Common myeloid progenitor, CD34-positive (primary cell): ENCODE results near the gene IL1RL1.

Experiments
- CTCF ChIA-PET: fragments of 350-600 bp; sonication (Branson Sonifier 250); formaldehyde crosslinking; loops from one replicate; lab custom pipeline; 2021; ENCODE audit warnings: antibody characterized with exemption; lab: Charles Lee
- POLR2A ChIA-PET: fragments of 350-600 bp; sonication (Branson Sonifier 250); formaldehyde crosslinking; loops from one replicate; lab custom pipeline; 2021; ENCODE audit warnings: antibody characterized with exemption; lab: Charles Lee
- DNase-seq, 3 donors: peaks; one replicate each; pipeline versions ENCODE4 v3.0.0 to v3.0.0-alpha.2; 2013
- H3K27ac ChIP-seq, 2 experiments: 1 replicate in 1 of 2; 2 replicates in 1 of 2; pipeline ENCODE4 v1.7.0; 2013; ENCODE audit warnings: inconsistent platforms in 2 of 2, low read length in 2 of 2, mild to moderate bottlenecking in 2 of 2, low read depth in 1 of 2, moderate library complexity in 1 of 2; ENCODE audit not compliant: severe bottlenecking in 2 of 2, insufficient read depth in 1 of 2, poor library complexity in 1 of 2
- H3K27me3 ChIP-seq, 5 experiments: replicated peaks in 2 of 5; 1 replicate in 3 of 5; 2 replicates in 2 of 5; pipeline versions ENCODE4 v1.6.1 to v1.7.0; 2013; ENCODE audit warnings: low read length in 4 of 5, mild to moderate bottlenecking in 2 of 5, moderate library complexity in 2 of 5, inconsistent platforms in 1 of 5; ENCODE audit not compliant: insufficient read depth in 5 of 5, control insufficient read depth in 4 of 5
- H3K36me3 ChIP-seq, 4 experiments: 1 replicate in 2 of 4; 2 replicates in 2 of 4; pipeline versions ENCODE4 v1.6.1 to v1.7.0; 2013; ENCODE audit warnings: low read length in 3 of 4, control low read depth in 1 of 4, mild to moderate bottlenecking in 1 of 4; ENCODE audit not compliant: control insufficient read depth in 4 of 4, insufficient read depth in 4 of 4
- H3K4me1 ChIP-seq, 4 experiments: 1 replicate in 3 of 4; 2 replicates in 1 of 4; pipeline versions ENCODE4 v1.6.1 to v1.7.1; 2013; ENCODE audit warnings: low read length in 3 of 4, mild to moderate bottlenecking in 3 of 4, control low read depth in 1 of 4, inconsistent platforms in 1 of 4, moderate library complexity in 1 of 4; ENCODE audit not compliant: control insufficient read depth in 4 of 4, insufficient read depth in 4 of 4; ENCODE audit errors: control extremely low read depth in 1 of 4
- H3K4me3 ChIP-seq, 7 experiments: 1 replicate in 4 of 7; 2 replicates in 3 of 7; pipeline versions ENCODE4 v1.5.1 to v1.7.0; 2013; ENCODE audit warnings: mild to moderate bottlenecking in 7 of 7, low read length in 6 of 7, moderate library complexity in 6 of 7, inconsistent platforms in 2 of 7, low read depth in 2 of 7, control low read depth in 1 of 7; ENCODE audit not compliant: insufficient read depth in 4 of 7, control insufficient read depth in 1 of 7; ENCODE audit errors: extremely low read depth in 1 of 7
- H3K9me3 ChIP-seq, 5 experiments: 1 replicate in 4 of 5; 2 replicates in 1 of 5; pipeline versions ENCODE4 v1.6.1 to v1.7.1; 2013; ENCODE audit warnings: low read length in 4 of 5, mild to moderate bottlenecking in 2 of 5, inconsistent platforms in 1 of 5, low read depth in 1 of 5, moderate library complexity in 1 of 5; ENCODE audit not compliant: control insufficient read depth in 4 of 5, insufficient read depth in 2 of 5; ENCODE audit errors: control extremely low read depth in 1 of 5
- WGBS: methylation state at CpG from one replicate; pipeline ENCODE4 v1.1.5; 2013; ENCODE audit not compliant: insufficient coverage; 5-methylcytosine and 5-hydroxymethylcytosine counted together

The IL1RL1 gene

DNA sequence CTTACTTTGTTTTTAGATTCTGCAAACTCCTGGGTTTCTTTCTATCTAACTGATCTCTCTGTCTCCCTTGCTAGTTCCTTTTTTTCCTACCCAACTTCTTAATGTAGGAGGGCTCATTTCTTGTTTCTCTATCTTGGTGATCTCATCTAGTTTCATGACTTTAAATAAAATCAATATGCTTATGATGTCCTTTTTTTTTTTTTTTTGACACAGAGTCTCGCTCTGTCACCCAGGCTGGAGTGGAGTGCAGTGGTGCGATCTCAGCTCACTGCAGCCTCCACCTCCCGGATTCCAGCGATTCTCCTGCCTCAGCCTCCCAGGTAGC, 42.2 kb upstream of the IL1RL1 start:
- Histone ChIP-seq H3K27ac (no peak overlapping the region), H3K36me3 (peaks cover 0 to 3% (median 0%) of the 10 kb centered on the region in 4 experiments), H3K27me3 (no peaks in the 10 kb centered on the region), H3K4me1 (peaks cover 0 to 7% (median under 1%) of the 10 kb centered on the region in 4 experiments), H3K9me3 (no peaks in the 10 kb centered on the region), H3K4me3 (no peak overlapping the region)
- POLR2A ChIA-PET, result no interaction called here
- CTCF ChIA-PET, result interaction anchor here (0.9 to 2.0 kb wide), 2 partner anchors 15 to 17 kb away, joined by 3 to 5 read pairs; no protein-coding TSS in a partner anchor
- no peak for DNase-seq
- 80% methylated on average over 2 of the region's 4 CpGs for WGBS

- WGBS, result 0% methylated on average over 2 of the region's 5 CpGs
- H3K27me3 ChIP-seq, result no peaks in the 10 kb centered on the region
- DNase-seq, result peak in 2 of 3 donors; percentile 44 to 47
- POLR2A ChIA-PET, result no interaction called here
- no peak overlapping the region for H3K27ac ChIP-seq
- CTCF ChIA-PET, result interaction anchor here (0.6 to 1.5 kb wide), 11 partner anchors 10 to 177 kb away, joined by 3 to 5 read pairs (median 3); no protein-coding TSS in a partner anchor
- H3K9me3 ChIP-seq, result peaks cover 0 to 6% (median 0%) of the 10 kb centered on the region in 5 experiments
- peaks cover 0 to 3% (median 0%) of the 10 kb centered on the region in 4 experiments for H3K36me3 ChIP-seq
- no peak overlapping the region for H3K4me3 ChIP-seq
- H3K4me1 ChIP-seq, result peaks cover 0 to 10% (median under 1%) of the 10 kb centered on the region in 4 experiments
These were observed 39.5 kb upstream of the IL1RL1 start for GRCh38 chr2:102271844-102272243.

- H3K27me3 ChIP-seq, result no peaks in the 10 kb centered on the region
- peaks cover 0 to 3% (median 0%) of the 10 kb centered on the region in 4 experiments for H3K36me3 ChIP-seq
- H3K9me3 ChIP-seq, result peaks cover 0 to 6% (median 0%) of the 10 kb centered on the region in 5 experiments
- WGBS, result 73% methylated on average over 5 of the region's 6 CpGs
- H3K4me3 ChIP-seq, result no peak overlapping the region
- peak in 1 of 3 donors; percentile 19 for DNase-seq
- POLR2A ChIA-PET, result no interaction called here
- peaks cover 0 to 21% (median 2%) of the 10 kb centered on the region in 4 experiments for H3K4me1 ChIP-seq
- CTCF ChIA-PET, result interaction anchor here (0.9 kb wide), 1 partner anchor 20 kb away, joined by 3 read pairs; no protein-coding TSS in a partner anchor
- H3K27ac ChIP-seq, result no peak overlapping the region
These were observed 37.6 kb upstream of the IL1RL1 start for GRCh38 chr2:102273619-102274211.

DNA sequence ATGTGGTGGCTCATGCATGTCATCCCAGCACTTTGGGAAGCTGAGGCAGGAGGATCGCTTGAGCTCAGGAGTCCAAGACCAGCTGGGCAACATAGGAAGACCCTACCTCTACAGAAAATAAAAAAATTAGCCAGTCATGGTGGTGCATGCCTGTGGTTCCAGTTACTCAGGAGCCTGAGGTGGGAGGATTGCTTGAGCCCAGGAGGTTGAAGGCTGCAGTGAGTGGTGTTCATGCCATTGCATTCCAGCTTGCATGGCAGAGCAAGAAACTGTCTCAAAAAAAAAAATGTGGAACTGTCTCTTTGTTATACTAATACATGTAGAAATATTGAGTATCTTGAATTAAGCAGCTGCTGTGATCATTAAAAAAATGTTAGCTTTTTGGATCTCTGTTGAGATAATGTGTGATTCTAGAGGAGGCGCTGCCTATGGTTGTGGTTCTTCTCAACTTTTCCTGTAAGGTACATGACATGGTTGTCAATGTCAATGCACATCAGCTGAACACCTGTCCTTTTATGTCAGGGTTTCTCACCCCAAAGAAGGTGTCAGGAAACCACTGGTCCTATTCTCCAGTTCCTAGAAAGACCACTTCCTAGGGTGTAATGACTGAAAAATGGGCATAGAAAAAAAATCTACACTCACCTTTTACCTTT, 34.7 kb upstream of the IL1RL1 start:
- no peaks in the 10 kb centered on the region for H3K36me3 ChIP-seq
- ChIA-PET CTCF (interaction anchor here (0.9 to 1.6 kb wide), 5 partner anchors 13 to 25 kb away, joined by 3 to 5 read pairs (median 5); no protein-coding TSS in a partner anchor), POLR2A (no interaction called here)
- DNase-seq, result no peak
- H3K9me3 ChIP-seq, result peaks cover 0 to 6% (median 0%) of the 10 kb centered on the region in 5 experiments
- H3K27me3 ChIP-seq, result no peaks in the 10 kb centered on the region
- H3K4me3 ChIP-seq, result no peak overlapping the region
- H3K27ac ChIP-seq, result no peak overlapping the region
- WGBS, result no CpG with 5 or more reads among the region's 2 CpGs
- peaks cover 0 to 27% (median 3%) of the 10 kb centered on the region in 4 experiments for H3K4me1 ChIP-seq

DNA sequence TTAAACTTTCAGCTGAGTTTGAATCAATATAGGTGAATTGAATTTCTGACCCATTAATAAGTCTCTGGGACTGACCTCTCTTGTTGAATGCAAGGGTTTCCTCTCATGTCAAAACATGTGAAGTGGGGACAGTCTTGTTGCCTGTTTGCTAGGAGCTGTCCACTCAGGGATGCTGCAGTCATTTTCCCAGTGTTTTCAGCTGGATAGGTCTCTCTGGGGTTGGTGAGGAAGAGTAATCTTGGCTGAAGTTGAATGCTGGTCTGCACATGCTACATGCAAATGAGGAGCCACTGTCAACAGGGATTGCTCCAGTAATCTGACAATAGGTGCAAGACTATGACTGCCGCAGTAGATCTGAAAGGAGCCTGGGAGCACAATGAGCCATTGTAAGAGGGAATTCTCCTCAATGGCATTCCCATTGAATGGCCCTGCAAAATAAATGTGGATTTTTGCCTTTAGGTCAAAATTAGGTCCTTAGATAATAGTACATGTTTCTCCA, 34.1 kb upstream of the IL1RL1 start:
- DNase-seq, result no peak
- H3K4me1 ChIP-seq, result peaks cover 0 to 33% (median 4%) of the 10 kb centered on the region in 4 experiments
- H3K9me3 ChIP-seq, result peaks cover 0 to 6% (median 0%) of the 10 kb centered on the region in 5 experiments
- no peaks in the 10 kb centered on the region for H3K27me3 ChIP-seq
- 100% methylated on average over 1 of the region's 1 CpG for WGBS
- H3K27ac ChIP-seq, result no peak overlapping the region
- CTCF ChIA-PET, result interaction anchor here (0.6 to 1.6 kb wide), 5 partner anchors 14 to 169 kb away, joined by 3 to 5 read pairs (median 3); no protein-coding TSS in a partner anchor
- no peaks in the 10 kb centered on the region for H3K36me3 ChIP-seq
- POLR2A ChIA-PET, result no interaction called here
- no peak overlapping the region for H3K4me3 ChIP-seq

GRCh38 chr2:102278720-102279390, 32.5 kb upstream of the IL1RL1 start:
- Histone ChIP-seq H3K27me3 (no peaks in the 10 kb centered on the region), H3K4me1 (peaks cover 0 to 47% (median 9%) of the 10 kb centered on the region in 4 experiments), H3K36me3 (no peaks in the 10 kb centered on the region), H3K4me3 (no peak overlapping the region), H3K27ac (no peak overlapping the region), H3K9me3 (peaks cover 0 to 6% (median 0%) of the 10 kb centered on the region in 5 experiments)
- no CpG with 5 or more reads among the region's 3 CpGs for WGBS
- DNase-seq, result peak in 2 of 3 donors; percentile 34 to 43
- POLR2A ChIA-PET, result no interaction called here
- CTCF ChIA-PET, result interaction anchor here (1.8 kb wide), 1 partner anchor 80 kb away, joined by 3 read pairs; no protein-coding TSS in a partner anchor
